Loucy (cell line): ENCODE data around the gene ABHD12B.

Experiments
- H2AFZ ChIP-seq: fragments of 200-600 bp; sonication (generic); 2 replicates; pipeline ENCODE4 v1.6.0; 2016; ENCODE audit warnings: antibody characterized with exemption, mild to moderate bottlenecking, low read length, moderate library complexity
- H3F3A ChIP-seq: fragments of 200-600 bp; 2 replicates; pipeline ENCODE4 v1.6.0; 2016; ENCODE audit warnings: antibody characterized with exemption, low read depth, mild to moderate bottlenecking
- H3K27me3 ChIP-seq: fragments of 200-600 bp; sonication (generic); 2 replicates; pipeline ENCODE4 v1.6.1; 2014; ENCODE audit warnings: low read length, mild to moderate bottlenecking; ENCODE audit not compliant: insufficient read depth, poor library complexity, severe bottlenecking
- H3K36me3 ChIP-seq: fragments of 200-600 bp; sonication (generic); 2 replicates; pipeline ENCODE4 v1.6.1; 2016; ENCODE audit warnings: low read length; ENCODE audit not compliant: insufficient read depth
- H3K4me1 ChIP-seq: fragments of 200-600 bp; sonication (generic); 2 replicates; pipeline ENCODE4 v1.5.1; 2014; ENCODE audit warnings: low read length, mild to moderate bottlenecking; ENCODE audit not compliant: insufficient read depth, poor library complexity, severe bottlenecking
- H3K4me2 ChIP-seq: fragments of 200-600 bp; sonication (generic); 2 replicates; pipeline ENCODE4 v1.6.0; 2014; ENCODE audit warnings: antibody characterized with exemption, low read length, low read depth, mild to moderate bottlenecking; ENCODE audit not compliant: poor library complexity, severe bottlenecking
- H3K4me3 ChIP-seq: fragments of 200-600 bp; sonication (generic); 2 replicates; pipeline ENCODE4 v1.5.1; 2014; ENCODE audit warnings: low read length, mild to moderate bottlenecking, mixed read lengths; ENCODE audit not compliant: poor library complexity, severe bottlenecking
- H3K79me2 ChIP-seq: fragments of 200-600 bp; sonication (generic); 2 replicates; pipeline ENCODE4 v1.6.1; 2014; ENCODE audit warnings: low read length; ENCODE audit not compliant: insufficient read depth
- H3K9ac ChIP-seq: fragments of 200-600 bp; sonication (generic); 2 replicates; pipeline ENCODE4 v1.6.0; 2014; ENCODE audit warnings: mild to moderate bottlenecking, low read depth, low read length, moderate library complexity; ENCODE audit not compliant: poor library complexity, severe bottlenecking
- H3K9me2 ChIP-seq: fragments of 200-600 bp; sonication (generic); replicated peaks from 2 replicates; pipeline ENCODE4 v1.6.1; 2016; ENCODE audit warnings: low read depth, low read length, mixed read lengths
- H3K9me3 ChIP-seq: fragments of 200-600 bp; sonication (generic); 2 replicates; pipeline ENCODE4 v1.6.1; 2014; ENCODE audit warnings: mild to moderate bottlenecking, antibody characterized with exemption, low read length, low read depth; ENCODE audit not compliant: insufficient read depth
- H4K20me1 ChIP-seq: fragments of 200-600 bp; sonication (generic); 2 replicates; pipeline ENCODE4 v1.6.0; 2014; ENCODE audit warnings: antibody characterized with exemption, low read length, mild to moderate bottlenecking; ENCODE audit not compliant: insufficient read depth, poor library complexity, severe bottlenecking
- CTCF ChIP-seq: fragments of 200-600 bp; sonication (generic); conservative IDR thresholded peaks from 2 replicates; pipeline ENCODE4 v1.5.1; 2014; ENCODE audit warnings: mild to moderate bottlenecking, antibody characterized with exemption, low read length
- EZH2phosphoT487 ChIP-seq: fragments of 200-600 bp; IDR thresholded peaks from 2 replicates; pipeline ENCODE4 v1.6.1; 2018; ENCODE audit warnings: antibody characterized with exemption, mild to moderate bottlenecking, moderate library complexity, borderline replicate concordance

The ABHD12B gene

GRCh38 chr14:50929506-50929905 is 57.7 kb downstream of the ABHD12B start:
- H3K9me2 ChIP-seq: no peaks in the 10 kb centered on the region
- H3K36me3 ChIP-seq: peaks cover 4% of the 10 kb centered on the region; the same call in 1 of the 2 replicates
- no peak overlapping the region for H3K4me3 ChIP-seq
- H2AFZ ChIP-seq: no peak overlapping the region
- no peak for TF ChIP-seq CTCF
- TF ChIP-seq EZH2phosphoT487: no peak
- no peaks in the 10 kb centered on the region for H3K9me3 ChIP-seq
- no peaks in the 10 kb centered on the region for H3K27me3 ChIP-seq
- no peak overlapping the region for H3K9ac ChIP-seq
- H3K4me2 ChIP-seq: no peak overlapping the region
- no peaks in the 10 kb centered on the region for H4K20me1 ChIP-seq
- H3K79me2 ChIP-seq: no peaks in the 10 kb centered on the region
- peaks cover 12% of the 10 kb centered on the region for H3F3A ChIP-seq
- peaks cover 45% of the 10 kb centered on the region for H3K4me1 ChIP-seq

GRCh38 chr14:50931559-50931958 is 59.7 kb downstream of the ABHD12B start:
- Histone ChIP-seq H3K4me1 (peaks cover 39% of the 10 kb centered on the region), H3F3A (peaks cover 6% of the 10 kb centered on the region; the same call in 1 of the 2 replicates), H3K4me2 (no peak overlapping the region), H4K20me1 (no peaks in the 10 kb centered on the region), H3K9me3 (no peaks in the 10 kb centered on the region), H3K79me2 (no peaks in the 10 kb centered on the region), H3K4me3 (no peak overlapping the region), H3K9me2 (no peaks in the 10 kb centered on the region), H3K27me3 (no peaks in the 10 kb centered on the region), H3K9ac (no peak overlapping the region), H2AFZ (no peak overlapping the region), H3K36me3 (peaks cover 4% of the 10 kb centered on the region; the same call in 1 of the 2 replicates)
- TF ChIP-seq EZH2phosphoT487: no peak
- TF ChIP-seq CTCF: no peak

GRCh38 chr14:50932156-50932555 is 60.3 kb downstream of the ABHD12B start:
- H3K4me1 ChIP-seq: peaks cover 41% of the 10 kb centered on the region
- H4K20me1 ChIP-seq: no peaks in the 10 kb centered on the region
- TF ChIP-seq EZH2phosphoT487 (no peak), CTCF (no peak)
- H3K27me3 ChIP-seq: no peaks in the 10 kb centered on the region
- H3K36me3 ChIP-seq: peaks cover 4% of the 10 kb centered on the region; the same call in 1 of the 2 replicates
- H3K4me2 ChIP-seq: no peak overlapping the region
- no peaks in the 10 kb centered on the region for H3K9me2 ChIP-seq
- no peaks in the 10 kb centered on the region for H3K9me3 ChIP-seq
- H3K79me2 ChIP-seq: no peaks in the 10 kb centered on the region
- no peak overlapping the region for H3K4me3 ChIP-seq
- no peak overlapping the region for H3K9ac ChIP-seq
- H2AFZ ChIP-seq: peak overlapping the region; percentile 21; the same call in 1 of the 2 replicates
- peaks cover under 1% of the 10 kb centered on the region; the same call in 1 of the 2 replicates for H3F3A ChIP-seq
